ENCODE data around the gene SUCLA2.

The SUCLA2 gene

GRCh38 chr13:48001114-48001881, at the start of gene SUCLA2:
TSS of gene SUCLA2 (minus strand) at chr13:48001273. CDS start at chr13:48001269, 4 bp downstream.
- peak; percentile 96 for DNase-seq (ENCODE audit: low spot score)
- TF ChIP-seq CTCF (IDR thresholded peaks at IDR 0.05; ENCODE audit: extremely low read depth, missing control alignments) = no peak

- no peak for DNase-seq (ENCODE audit: low spot score)
- TF ChIP-seq CTCF (IDR thresholded peaks at IDR 0.05; ENCODE audit: extremely low read depth, missing control alignments) = no peak
Observed at GRCh38 chr13:48050550-48050949, 49.5 kb upstream of the SUCLA2 start.

- TF ChIP-seq CTCF (IDR thresholded peaks at IDR 0.05; ENCODE audit: extremely low read depth, missing control alignments) = no peak
- no peak for DNase-seq (ENCODE audit: low spot score)
Observed at GRCh38 chr13:48043789-48044503, 42.9 kb upstream of the SUCLA2 start.

DNA sequence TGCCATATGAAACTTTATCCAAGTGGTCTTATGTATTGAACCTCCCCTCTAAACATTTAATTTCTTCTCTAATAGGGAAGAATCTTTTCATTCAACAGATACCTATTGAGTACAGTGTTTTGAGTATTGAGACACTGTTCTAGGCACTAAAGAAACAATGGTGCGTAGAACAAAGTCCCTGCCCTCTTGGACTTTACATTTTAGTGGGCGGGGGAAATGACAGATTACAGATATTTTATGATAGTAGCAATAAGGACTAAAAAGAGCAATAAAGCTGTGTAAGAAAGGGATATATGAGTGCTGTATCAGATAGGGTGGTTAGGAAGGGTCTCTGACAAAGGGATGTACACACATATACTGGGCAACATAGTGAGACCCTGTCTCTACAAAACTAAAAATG, 41.8 kb upstream of the SUCLA2 start:
- no peak for TF ChIP-seq CTCF (IDR thresholded peaks at IDR 0.05; ENCODE audit: extremely low read depth, missing control alignments)

GRCh38 chr13:48040896-48041295, 39.8 kb upstream of the SUCLA2 start:
- no peak for TF ChIP-seq CTCF (IDR thresholded peaks at IDR 0.05; ENCODE audit: extremely low read depth, missing control alignments)
- DNase-seq (ENCODE audit: low spot score) = no peak

More for the DNA sequence above, 41.8 kb upstream of the SUCLA2 start:
- DNase-seq (ENCODE audit: low spot score) = no peak

DNA sequence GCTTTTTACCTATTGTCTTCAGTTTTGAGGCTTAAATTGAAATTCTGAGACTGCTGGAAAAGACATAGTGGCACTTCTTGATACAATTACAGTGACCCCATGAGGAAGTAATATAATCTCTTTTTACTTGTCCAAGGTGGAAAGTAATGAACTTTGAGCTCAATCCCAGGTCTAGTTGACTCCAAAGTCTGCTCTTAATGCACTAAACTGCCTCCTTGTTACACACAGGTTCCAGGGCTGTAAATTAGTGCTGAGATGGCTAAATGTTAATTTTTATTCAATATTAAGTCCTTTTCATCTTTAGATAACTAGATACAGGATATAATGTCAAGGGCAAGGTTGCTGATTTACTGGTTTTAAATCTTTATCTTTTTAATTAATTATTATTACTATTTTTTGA, 39.0 kb upstream of the SUCLA2 start:
- DNase-seq (ENCODE audit: low spot score) = no peak
- no peak for TF ChIP-seq CTCF (IDR thresholded peaks at IDR 0.05; ENCODE audit: extremely low read depth, missing control alignments)

- no peak for TF ChIP-seq CTCF (IDR thresholded peaks at IDR 0.05; ENCODE audit: extremely low read depth, missing control alignments)
Observed at GRCh38 chr13:48038761-48039160, 37.7 kb upstream of the SUCLA2 start.

More at GRCh38 chr13:48038761-48039160, 37.7 kb upstream of the SUCLA2 start:
- DNase-seq (ENCODE audit: low spot score) = peak; percentile 20
